ENCODE measurements around the gene XPOT.

Gene XPOT

GRCh38 chr12:64497903-64498302 lies 93.7 kb downstream of the XPOT start:
- Mint-ChIP-seq H3K4me3 (no peak overlapping the region), H3K4me1 (peaks cover 0 to 1% of the 10 kb centered on the region in 2 donors), H3K27ac (no peak overlapping the region), H3K36me3 (peaks cover 25 to 35% of the 10 kb centered on the region in 2 donors), H3K27me3 (no peaks in the 10 kb centered on the region), H3K9me3 (no peaks in the 10 kb centered on the region)
- DNase-seq (no peak), ATAC-seq (replicated peaks) (no peak)

GRCh38 chr12:64500394-64500793 lies 96.2 kb downstream of the XPOT start:
- no peak for DNase-seq
- peaks cover 27 to 35% of the 10 kb centered on the region in 2 donors for H3K36me3 Mint-ChIP-seq
- no peak overlapping the region for H3K4me3 Mint-ChIP-seq
- no peaks in the 10 kb centered on the region for H3K27me3 Mint-ChIP-seq
- H3K4me1 Mint-ChIP-seq = peaks cover 0 to 1% of the 10 kb centered on the region in 2 donors
- no peaks in the 10 kb centered on the region for H3K9me3 Mint-ChIP-seq
- ATAC-seq (replicated peaks) = no peak
- H3K27ac Mint-ChIP-seq = no peak overlapping the region

Data from stimulated activated naive B cell treated with anti-CD40 and anti-IgM and Interleukin-4, amounts not matched to agents 10 μg/mL and 1 μg/mL and 100 μg/mL, for 72 hours (primary cell).